IPS-15b (cell line): ENCODE results near the gene MPL.
"Not testable (repeated sequence)": the region's sequence is repeated elsewhere in the genome, so short reads cannot be mapped to it uniquely, and the experiment has no call there.

ENCODE experiments used
- H3K27me3 ChIP-seq: one replicate; pipeline ENCODE4 v1.6.1; 2013; ENCODE audit warnings: low read length; ENCODE audit not compliant: control insufficient read depth, insufficient read depth
- H3K36me3 ChIP-seq: one replicate; pipeline ENCODE4 v1.6.1; 2013; ENCODE audit warnings: low read length; ENCODE audit not compliant: control insufficient read depth, insufficient read depth
- H3K4me1 ChIP-seq: one replicate; pipeline ENCODE4 v1.6.1; 2013; ENCODE audit warnings: mild to moderate bottlenecking, low read length; ENCODE audit not compliant: control insufficient read depth, insufficient read depth
- H3K4me3 ChIP-seq: one replicate; pipeline ENCODE4 v1.5.1; 2013; ENCODE audit warnings: low read depth, low read length
- H3K9ac ChIP-seq: one replicate; pipeline ENCODE4 v1.6.1; 2013; ENCODE audit warnings: low read depth, mild to moderate bottlenecking, low read length
- H3K9me3 ChIP-seq: one replicate; pipeline ENCODE4 v1.6.1; 2013; ENCODE audit warnings: mild to moderate bottlenecking, low read length; ENCODE audit not compliant: control insufficient read depth, insufficient read depth

The MPL gene

DNA sequence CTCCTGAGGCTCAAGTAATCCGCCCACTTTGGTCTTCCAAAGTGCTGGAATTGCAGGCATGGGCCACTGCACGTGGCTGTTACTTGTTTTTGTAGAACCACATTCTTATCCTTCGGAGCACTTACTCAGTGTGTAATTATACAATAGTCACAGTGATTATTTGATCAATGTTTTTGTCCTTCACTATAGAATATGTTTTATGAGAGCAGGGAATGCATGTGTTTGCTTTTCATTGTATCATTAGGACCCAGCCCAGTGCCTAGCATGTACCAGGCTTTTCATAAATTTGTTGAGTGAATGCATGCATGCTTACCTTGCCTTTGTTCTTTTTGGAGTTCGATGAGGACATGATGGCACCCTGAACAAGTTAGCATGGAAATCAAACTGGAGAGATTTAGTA is 57.9 kb downstream of the MPL start:
- Histone ChIP-seq H3K9ac (no peak overlapping the region), H3K27me3 (no peaks in the 10 kb centered on the region), H3K4me1 (no peaks in the 10 kb centered on the region), H3K36me3 (no peaks in the 10 kb centered on the region), H3K4me3 (no peak overlapping the region), H3K9me3 (no peaks in the 10 kb centered on the region)

DNA sequence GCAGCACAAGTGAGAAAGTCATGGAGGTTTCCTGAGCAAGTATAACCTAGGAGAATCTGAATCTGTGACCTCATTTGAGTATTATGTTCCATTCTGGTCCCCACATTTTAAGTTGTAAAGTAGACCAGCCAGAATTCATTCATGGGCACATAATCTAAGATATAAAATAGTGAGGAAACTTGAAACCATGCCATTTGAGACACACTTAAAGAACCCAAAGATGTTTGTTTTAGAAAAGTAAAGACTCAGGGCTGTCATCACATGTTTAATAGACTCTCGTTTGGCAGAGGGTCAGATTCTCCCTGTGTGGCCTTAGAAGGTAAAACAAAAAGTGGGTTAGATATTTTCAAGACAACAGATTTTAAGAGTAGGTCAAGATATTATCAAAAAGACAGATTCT is 58.4 kb downstream of the MPL start:
- Histone ChIP-seq H3K9ac (no peak overlapping the region), H3K36me3 (no peaks in the 10 kb centered on the region)

DNA sequence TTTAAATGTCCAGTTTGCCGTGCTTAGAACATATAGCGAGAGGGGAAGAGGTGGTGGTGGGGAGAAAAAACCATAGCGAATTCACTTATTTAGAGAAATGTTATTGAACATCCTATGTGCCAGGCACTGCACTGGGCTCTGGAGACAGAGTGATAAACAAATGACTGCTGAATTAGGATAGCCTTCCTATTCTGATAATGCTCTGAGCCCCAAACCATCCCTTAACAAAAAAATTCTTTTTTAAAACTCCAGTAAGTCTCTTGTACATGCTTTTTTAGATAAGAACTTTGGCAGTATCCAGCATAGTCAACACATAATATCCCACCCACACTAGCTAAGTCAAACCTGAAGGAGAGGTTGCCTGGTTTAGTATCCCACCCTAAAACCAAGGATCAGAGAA is 60.6 kb downstream of the MPL start:
- Histone ChIP-seq H3K9me3 (no peaks in the 10 kb centered on the region), H3K4me1 (no peaks in the 10 kb centered on the region), H3K9ac (no peak overlapping the region), H3K27me3 (no peaks in the 10 kb centered on the region), H3K36me3 (peaks cover 2% of the 10 kb centered on the region), H3K4me3 (no peak overlapping the region)

More for the DNA sequence above, 58.4 kb downstream of the MPL start:
- H3K9me3 ChIP-seq = no peaks in the 10 kb centered on the region
- no peaks in the 10 kb centered on the region for H3K4me1 ChIP-seq
- no peaks in the 10 kb centered on the region for H3K27me3 ChIP-seq
- no peak overlapping the region for H3K4me3 ChIP-seq

DNA sequence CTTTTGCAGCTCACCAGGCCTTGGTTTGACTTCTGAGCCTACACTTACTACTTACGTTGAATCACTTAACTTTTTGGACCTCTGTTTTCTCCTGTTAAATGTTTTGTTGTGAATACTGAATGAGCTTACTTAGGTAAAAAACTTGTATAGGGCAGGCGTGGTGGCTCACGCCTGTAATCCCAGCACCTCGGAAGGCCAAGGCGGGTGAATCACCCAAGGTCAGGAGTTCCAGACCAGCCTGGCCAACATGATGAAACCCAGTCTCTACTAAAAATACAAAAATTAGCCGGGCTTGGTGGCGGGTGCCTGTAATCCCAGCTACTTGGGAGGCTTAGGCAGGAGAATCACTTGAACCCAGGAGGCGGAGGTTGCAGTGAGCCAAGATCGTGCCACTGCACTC is 62.8 kb downstream of the MPL start:
- not testable (repeated sequence) for H3K27me3 ChIP-seq, H3K4me1 ChIP-seq, H3K9ac ChIP-seq, H3K9me3 ChIP-seq, H3K4me3 ChIP-seq
- peaks cover 12% of the 10 kb centered on the region for H3K36me3 ChIP-seq

DNA sequence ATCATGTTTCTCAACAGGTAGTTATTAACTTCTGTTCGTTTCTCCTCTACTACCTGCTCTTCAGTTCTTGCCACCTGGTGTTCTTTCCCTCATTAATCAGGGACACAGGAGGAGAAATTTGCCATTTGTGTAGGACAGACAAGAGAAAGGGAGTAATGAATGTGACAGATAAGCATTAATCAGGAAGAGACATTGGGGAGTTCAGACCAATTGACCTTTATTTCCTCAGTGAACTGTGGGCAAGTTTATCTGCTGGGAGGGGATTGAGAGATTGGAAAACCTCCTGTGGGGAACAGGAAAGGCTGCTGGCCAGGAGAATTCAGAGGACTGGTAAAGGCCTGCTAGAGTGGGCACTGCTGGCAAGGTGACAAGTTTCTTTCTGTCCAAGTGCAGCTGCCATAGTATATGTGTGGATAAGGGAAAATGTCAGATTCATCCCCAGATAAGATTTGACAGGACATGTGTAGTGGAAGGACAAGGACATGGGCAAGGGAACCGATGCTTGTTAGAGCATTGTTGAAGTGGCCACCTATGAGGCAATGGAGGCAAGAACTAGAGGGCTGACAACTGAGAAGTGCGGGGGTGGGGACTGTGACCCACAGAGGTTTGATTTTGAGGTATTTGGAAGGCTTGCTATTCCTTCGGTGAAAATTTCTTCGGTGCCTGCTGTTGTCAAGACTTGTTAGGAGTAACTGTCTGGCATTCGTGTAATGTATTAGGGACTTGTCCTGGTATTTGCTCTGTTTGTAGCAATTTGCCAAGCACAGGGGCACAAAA is 64.7 kb downstream of the MPL start:
- no peak overlapping the region for H3K9ac ChIP-seq

More for the DNA sequence above, 64.7 kb downstream of the MPL start:
- no peaks in the 10 kb centered on the region for H3K27me3 ChIP-seq
- no peak overlapping the region for H3K4me3 ChIP-seq
- H3K9me3 ChIP-seq = no peaks in the 10 kb centered on the region
- H3K4me1 ChIP-seq = no peaks in the 10 kb centered on the region
- peaks cover 14% of the 10 kb centered on the region for H3K36me3 ChIP-seq
